ENCODE measurements around the gene SEC23B. TPM values are rescaled to one million over a fixed set of nuclear protein-coding genes. Genes with fewer than 3 reads are reported as not detected.

The SEC23B gene
- 49.5 to 56.0 TPM (median 51.0 TPM) in 5 replicates for total RNA-seq (2022; extraction: Qiagen RNA extraction)

GRCh38 chr20:18507218-18508191 is at the start of gene SEC23B:
Gene SEC23B (plus strand): TSS chr20:18507940. CDS start chr20:18510836, 2,896 bp downstream.

GRCh38 chr20:18466894-18467730 is 40.6 kb upstream of the SEC23B start, which contains the start of the genes DZANK1 and POLR3F:
Gene DZANK1 (minus strand): TSS chr20:18467030. CDS start chr20:18465358, 1,672 bp downstream.
Gene POLR3F (plus strand): TSS chr20:18467390. CDS start chr20:18467507, 117 bp downstream.

DNA sequence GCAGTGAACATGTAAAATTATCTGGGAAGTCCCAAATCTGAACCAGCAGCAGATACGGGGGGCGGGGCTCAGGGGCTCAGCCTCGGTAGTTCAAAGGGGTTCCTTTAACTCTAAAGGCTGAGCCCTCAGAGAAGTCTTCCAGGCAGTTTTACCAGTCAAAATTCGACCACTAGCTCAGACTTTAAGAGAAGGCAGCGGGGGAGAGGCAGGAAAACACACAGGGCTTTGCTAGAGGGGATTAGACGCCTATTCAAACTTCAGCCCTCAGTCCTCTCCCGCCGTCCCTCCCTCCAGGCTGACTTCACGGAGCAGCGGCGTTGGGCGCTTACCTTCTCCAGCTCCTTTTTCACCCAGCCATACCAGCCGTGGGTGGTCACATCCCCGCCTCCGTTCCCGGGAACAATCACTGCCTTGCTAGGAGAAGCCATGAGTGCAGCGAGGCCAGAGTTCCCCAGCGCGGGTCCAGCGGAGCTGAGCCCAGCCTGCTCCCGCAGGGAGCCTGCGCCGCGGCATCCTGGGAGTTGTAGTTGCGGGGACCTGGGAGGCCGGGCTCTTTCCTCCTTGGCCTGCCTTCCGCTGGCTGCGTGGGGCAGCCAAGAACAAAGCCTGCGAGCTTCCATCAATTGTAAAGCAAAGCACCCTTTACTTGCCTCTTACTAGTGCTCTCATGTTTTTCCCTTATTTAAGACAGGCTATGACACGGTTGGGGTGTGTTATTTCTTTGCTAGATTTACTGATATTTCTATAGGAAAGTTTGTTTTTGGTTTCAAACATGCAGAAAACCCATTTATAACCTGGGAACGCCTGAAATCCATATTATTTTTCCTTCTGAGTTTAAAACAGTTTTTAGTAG is 10.8 kb upstream of the SEC23B start, which contains the start of gene RBBP9:
Gene RBBP9, minus strand, starts transcription at position 486 of the 853 bp plus-strand sequence. Its CDS starts 58 bp downstream, at position 428.

GRCh38 chr20:18566892-18567738 is 59.4 kb downstream of the SEC23B start, which contains the start of gene SMIM26:
Gene SMIM26 (plus strand): TSS chr20:18567432. CDS start chr20:18567479, 47 bp downstream.

DNA sequence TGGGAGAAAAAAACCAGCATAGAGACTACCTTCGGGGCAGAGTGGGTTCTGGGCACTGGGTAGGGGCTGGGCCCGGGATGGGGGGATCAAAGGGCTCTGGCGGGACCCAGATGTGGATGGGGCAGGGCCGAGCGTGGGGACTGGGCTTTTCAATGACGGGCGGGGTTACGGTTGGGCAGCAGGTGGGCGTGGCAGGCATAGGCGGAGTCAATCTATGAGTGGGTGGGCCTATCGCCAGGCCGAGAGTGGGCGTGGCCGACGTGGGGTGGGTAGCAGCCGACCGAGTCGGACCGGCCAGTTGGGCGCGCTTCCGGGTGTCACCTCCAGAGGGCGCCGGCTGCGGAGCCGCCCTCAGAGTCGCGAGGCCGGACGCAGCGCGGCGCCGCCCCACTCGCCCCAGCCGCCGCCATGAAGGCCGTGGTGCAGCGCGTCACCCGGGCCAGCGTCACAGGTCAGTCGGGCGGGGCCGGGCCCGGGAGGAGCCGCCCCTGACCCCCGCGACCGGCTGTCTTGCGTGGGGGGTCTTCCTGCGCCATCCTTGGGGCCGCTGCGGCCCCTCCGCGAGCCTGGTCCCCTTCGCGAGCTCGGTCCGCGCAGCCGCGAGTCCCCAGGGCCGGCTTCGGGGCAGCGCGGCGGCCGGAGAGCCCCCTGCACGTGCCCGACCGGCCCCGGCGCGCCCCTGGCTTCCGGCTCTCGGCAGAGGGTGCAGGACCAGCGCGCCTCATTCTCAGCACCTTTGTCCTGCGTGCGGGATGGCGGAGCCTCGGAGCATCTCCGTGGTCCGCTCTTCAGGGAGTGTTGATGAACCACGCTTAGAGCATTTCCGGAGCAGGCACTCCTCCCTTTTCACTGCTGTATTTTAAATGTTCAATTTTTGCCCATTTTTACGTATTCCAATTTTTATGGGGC is 80.2 kb downstream of the SEC23B start, which contains the start of gene DTD1:
Gene DTD1, plus strand, starts transcription at position 390 of the 909 bp plus-strand sequence. Its CDS starts 19 bp downstream, at position 409.

Other genes starting within 250 kb of the SEC23B start
- gene ZNF133, start 219.4 kb upstream of the SEC23B start, total RNA-seq (2022; extraction: Qiagen RNA extraction), result 10.4 to 12.8 TPM (median 11.0 TPM) in 5 replicates
- 2.1 to 2.5 TPM (median 2.3 TPM) in 5 replicates for gene DZANK1, start 40.9 kb upstream of the SEC23B start, total RNA-seq (2022; extraction: Qiagen RNA extraction)
- 14.0 to 25.0 TPM (median 14.3 TPM) in 5 replicates for gene POLR3F, start 40.5 kb upstream of the SEC23B start, total RNA-seq (2022; extraction: Qiagen RNA extraction)
- gene RBBP9, start 10.7 kb upstream of the SEC23B start, total RNA-seq (2022; extraction: Qiagen RNA extraction), result 12.0 to 13.9 TPM (median 12.8 TPM) in 5 replicates
- gene SMIM26, start 59.5 kb downstream of the SEC23B start, total RNA-seq (2022; extraction: Qiagen RNA extraction), result 123 to 146 TPM (median 127 TPM) in 5 replicates
- gene DTD1, start 80.1 kb downstream of the SEC23B start, total RNA-seq (2022; extraction: Qiagen RNA extraction), result 76.2 to 83.8 TPM (median 78.1 TPM) in 5 replicates

All from A549 treated with AZD2906 at 1 μM for 4 hours (cell line).